Measurements from ENCODE around the gene SYNE2.
A peak's percentile ranks its signal among the peaks of the same experiment; 100 is the strongest.

The SYNE2 gene

GRCh38 chr14:64186231-64187129 lies 333.7 kb downstream of the SYNE2 start:
- TF ChIP-seq CTCF (IDR thresholded peaks at IDR 0.05; ENCODE audit: control insufficient read depth, insufficient read depth, low read depth, low read length, missing control alignments) = no peak
- no peak overlapping the region for H3K4me3 ChIP-seq (ENCODE audit: control insufficient read depth, low read depth, low read length)
- no peak for DNase-seq (ENCODE audit: low read depth)

GRCh38 chr14:64187331-64187730 lies 334.5 kb downstream of the SYNE2 start:
- TF ChIP-seq CTCF (IDR thresholded peaks at IDR 0.05; ENCODE audit: control insufficient read depth, insufficient read depth, low read depth, low read length, missing control alignments) = no peak
- no peak overlapping the region for H3K4me3 ChIP-seq (ENCODE audit: control insufficient read depth, low read depth, low read length)
- DNase-seq (ENCODE audit: low read depth) = no peak

- TF ChIP-seq CTCF (IDR thresholded peaks at IDR 0.05; ENCODE audit: control insufficient read depth, insufficient read depth, low read depth, low read length, missing control alignments) = no peak
- H3K4me3 ChIP-seq (ENCODE audit: control insufficient read depth, low read depth, low read length) = no peak overlapping the region
- no peak for DNase-seq (ENCODE audit: low read depth)
Measured at GRCh38 chr14:64190974-64191502, 338.2 kb downstream of the SYNE2 start.

- no peak overlapping the region for H3K4me3 ChIP-seq (ENCODE audit: control insufficient read depth, low read depth, low read length)
- no peak for TF ChIP-seq CTCF (IDR thresholded peaks at IDR 0.05; ENCODE audit: control insufficient read depth, insufficient read depth, low read depth, low read length, missing control alignments)
- DNase-seq (ENCODE audit: low read depth) = peak; percentile 48
Measured at GRCh38 chr14:64191756-64192155, 339.0 kb downstream of the SYNE2 start.

- TF ChIP-seq CTCF (IDR thresholded peaks at IDR 0.05; ENCODE audit: control insufficient read depth, insufficient read depth, low read depth, low read length, missing control alignments) = no peak
Measured at GRCh38 chr14:64193821-64194220, 341.0 kb downstream of the SYNE2 start.

GRCh38 chr14:64194404-64194803 lies 341.6 kb downstream of the SYNE2 start:
- TF ChIP-seq CTCF (IDR thresholded peaks at IDR 0.05; ENCODE audit: control insufficient read depth, insufficient read depth, low read depth, low read length, missing control alignments) = no peak
- no peak overlapping the region for H3K4me3 ChIP-seq (ENCODE audit: control insufficient read depth, low read depth, low read length)
- DNase-seq (ENCODE audit: low read depth) = no peak

More at GRCh38 chr14:64193821-64194220, 341.0 kb downstream of the SYNE2 start:
- H3K4me3 ChIP-seq (ENCODE audit: control insufficient read depth, low read depth, low read length) = no peak overlapping the region
- no peak for DNase-seq (ENCODE audit: low read depth)

Measured in AG09309 (cell line).